GM18909 (cell line): ENCODE measurements around the gene MBNL1.
"Not testable (repeated sequence)": the region's sequence is repeated elsewhere in the genome, so short reads cannot be mapped to it uniquely, and the experiment has no call there.

Source experiments
- ATAC-seq: cut with Tn5 transposase; IDR thresholded peaks from one replicate; pipeline ENCODE4 v1.9.1; 2021; ENCODE audit warnings: mild to moderate bottlenecking; ENCODE audit not compliant: unreplicated experiment, poor library complexity

The MBNL1 gene

DNA sequence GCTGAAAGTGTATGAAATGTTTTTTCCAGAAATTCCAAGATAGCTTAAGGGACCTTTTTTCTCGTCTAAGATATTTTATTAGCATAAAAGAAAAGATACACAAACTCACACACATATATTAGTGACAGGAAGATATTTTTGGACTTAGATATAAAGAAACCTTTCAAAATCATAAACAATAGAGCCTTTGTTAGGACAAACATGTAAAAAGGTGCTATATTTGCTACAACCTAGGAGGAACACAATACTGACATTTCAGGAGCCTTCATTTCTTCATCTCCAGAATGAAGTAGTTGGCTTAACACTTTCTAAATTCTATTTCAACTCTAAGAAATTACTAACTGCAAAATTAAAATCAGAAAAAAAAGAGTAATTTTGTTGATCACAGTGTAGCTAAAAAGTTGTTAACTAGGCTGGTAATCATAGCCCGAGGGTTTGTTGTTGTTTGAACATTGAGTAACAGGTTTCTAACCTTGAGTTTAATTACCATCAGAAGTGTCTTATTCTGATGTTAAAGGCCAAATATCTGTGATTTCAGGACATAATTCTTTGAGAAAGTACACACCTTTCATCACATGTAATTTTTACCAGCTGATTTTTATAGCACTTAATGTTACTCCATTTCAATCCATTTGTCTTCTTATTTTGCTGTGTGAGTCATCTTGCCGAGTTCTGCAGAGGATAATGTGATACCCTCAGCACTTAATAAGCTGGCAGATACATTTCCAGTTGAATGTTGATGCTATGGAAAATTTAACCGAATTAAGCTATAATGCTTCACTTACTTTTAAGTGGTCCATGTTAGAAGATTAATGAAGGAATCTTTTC lies 97.3 kb downstream of the MBNL1 start:
- no peak for ATAC-seq

DNA sequence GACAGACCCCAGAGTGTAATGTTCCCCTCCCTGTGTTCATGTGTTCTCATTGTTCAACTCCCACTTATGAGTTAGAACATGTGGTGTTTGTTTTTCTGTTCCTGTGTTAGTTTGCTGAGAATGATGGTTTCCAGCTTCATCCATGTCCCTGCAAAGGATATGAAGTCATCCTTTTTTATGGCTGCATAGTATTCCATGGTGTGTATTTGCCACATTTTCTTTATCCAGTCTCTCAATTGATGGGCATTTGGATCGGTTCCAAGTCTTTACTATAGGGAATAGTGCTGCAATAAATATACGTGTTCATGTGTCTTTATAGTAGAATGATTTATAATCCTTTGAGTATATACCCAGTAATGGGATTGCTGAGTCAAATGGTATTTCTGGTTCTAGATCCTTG lies 98.5 kb downstream of the MBNL1 start:
- ATAC-seq, result not testable (repeated sequence)

- ATAC-seq, result not testable (repeated sequence)
Measured at GRCh38 chr3:152372633-152373032, 103.9 kb downstream of the MBNL1 start.

DNA sequence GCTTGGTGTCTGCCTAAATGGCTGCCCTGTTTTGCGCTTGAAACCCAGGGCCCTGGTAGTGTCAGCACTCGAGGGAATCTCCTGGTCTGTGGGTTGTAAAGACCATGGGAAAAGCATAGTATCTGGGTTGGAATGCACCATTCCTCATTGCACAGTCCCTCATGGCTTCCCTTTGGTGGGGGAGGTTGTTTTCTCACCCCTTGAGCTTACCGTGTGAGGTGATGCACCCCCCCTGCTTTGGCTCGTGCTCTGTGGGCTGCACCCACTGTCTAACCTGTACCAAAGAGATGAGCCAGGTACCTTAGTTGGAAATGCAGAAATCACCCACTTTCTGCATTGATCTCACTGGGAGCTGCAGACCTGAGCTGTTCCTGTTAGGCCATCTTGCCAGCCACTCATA lies 104.7 kb downstream of the MBNL1 start:
- ATAC-seq, result no peak

DNA sequence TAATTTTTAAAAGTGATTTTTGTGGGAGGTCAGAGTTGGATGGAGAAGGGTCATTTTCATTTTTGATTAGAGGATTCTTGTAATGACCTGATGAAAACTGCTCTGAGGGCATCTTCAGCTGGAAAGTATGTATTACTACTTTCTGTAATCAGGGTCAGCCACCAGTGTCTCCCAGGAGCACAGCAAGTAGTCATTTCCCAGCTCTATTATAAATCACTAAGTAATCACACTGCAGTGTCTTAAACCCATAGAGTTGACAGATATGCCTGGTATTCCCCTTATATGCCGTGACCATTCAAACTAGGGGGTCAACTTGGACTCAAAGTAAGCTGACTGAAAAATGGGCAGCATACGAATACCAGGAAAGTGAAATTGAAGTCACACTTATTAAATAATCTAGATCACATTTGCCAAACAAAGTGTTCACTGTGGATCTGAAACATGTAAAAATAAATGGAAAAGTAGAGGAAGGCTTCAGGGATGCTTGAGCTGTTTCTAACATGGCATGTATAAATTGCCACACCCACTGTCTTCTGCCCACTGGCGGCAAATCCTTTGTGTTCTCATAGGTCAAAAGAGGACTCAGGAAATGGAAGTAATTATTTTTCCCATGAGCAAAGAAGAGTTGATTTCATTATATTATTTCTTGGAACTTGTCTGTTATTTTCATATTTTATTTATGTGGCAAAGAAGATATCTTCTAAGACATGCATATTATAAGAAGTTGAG lies 105.7 kb downstream of the MBNL1 start:
- peak; percentile 51 for ATAC-seq

- ATAC-seq, result no peak
Measured at GRCh38 chr3:152375546-152375945, 106.8 kb downstream of the MBNL1 start.

- ATAC-seq, result peak; percentile 77
Measured at GRCh38 chr3:152376351-152377183, 107.8 kb downstream of the MBNL1 start.

DNA sequence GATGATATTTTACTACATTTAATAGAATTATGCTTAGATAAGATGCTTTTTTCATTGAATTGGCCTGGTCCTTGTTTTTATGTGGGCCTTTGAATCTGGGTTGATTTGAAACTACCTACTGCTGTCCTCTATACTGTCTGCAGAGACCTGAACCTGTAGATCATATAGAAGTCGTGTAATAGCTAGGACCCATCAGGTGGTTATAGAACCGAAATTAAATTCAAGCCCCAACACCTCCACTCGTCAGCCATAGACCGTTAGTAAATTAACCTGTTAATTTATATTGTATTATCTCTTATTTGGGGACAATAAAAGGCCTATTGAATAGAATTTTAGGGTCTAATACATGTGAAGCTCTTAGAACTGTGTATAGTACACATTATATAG lies 108.4 kb downstream of the MBNL1 start:
- ATAC-seq, result no peak

GRCh38 chr3:152379415-152380042 lies 110.8 kb downstream of the MBNL1 start:
- ATAC-seq, result no peak

GRCh38 chr3:152380043-152380442 lies 111.3 kb downstream of the MBNL1 start:
- ATAC-seq, result no peak

- ATAC-seq, result no peak
Measured at GRCh38 chr3:152381881-152382295, 113.2 kb downstream of the MBNL1 start.

DNA sequence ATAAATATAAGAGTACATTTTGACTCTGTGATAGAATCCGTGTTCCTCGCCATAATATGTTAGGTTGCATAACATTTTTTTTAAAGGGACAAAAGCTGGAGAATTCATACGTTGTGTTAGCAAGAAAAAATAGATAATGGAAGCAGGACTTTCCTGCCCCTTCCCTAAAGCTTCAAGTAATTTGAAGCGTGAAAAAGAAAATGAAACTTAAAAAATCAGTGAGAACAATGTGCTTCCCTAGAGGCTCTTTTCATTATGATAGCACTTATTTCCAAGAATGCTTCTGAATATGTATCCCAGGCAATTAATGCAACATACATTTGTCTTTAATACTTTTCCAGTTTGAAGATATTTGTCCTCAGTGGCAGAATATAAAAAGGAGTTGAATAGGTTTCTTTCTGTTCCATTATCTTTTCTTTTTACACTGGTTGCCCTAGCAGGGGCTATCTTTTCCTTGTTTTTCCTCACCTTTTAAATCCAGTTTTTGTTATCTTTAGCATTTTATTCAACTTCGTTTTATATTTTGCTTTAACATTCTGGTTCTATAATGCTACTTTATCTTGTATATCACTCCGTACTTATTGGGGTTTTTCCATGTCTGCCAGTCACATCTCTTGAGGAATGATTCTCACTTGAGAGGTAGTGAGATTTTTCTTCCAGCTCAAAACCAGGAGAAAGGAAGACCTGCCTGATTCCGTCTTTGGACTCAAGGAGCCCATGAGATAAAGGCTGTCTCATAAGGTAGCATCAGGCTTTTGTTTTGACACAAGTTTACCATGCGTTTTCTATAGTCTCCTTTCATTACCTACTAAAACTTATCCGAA lies 113.8 kb downstream of the MBNL1 start:
- ATAC-seq, result no peak

GRCh38 chr3:152383136-152383606 lies 114.4 kb downstream of the MBNL1 start:
- ATAC-seq, result no peak

GRCh38 chr3:152384412-152384811 lies 115.7 kb downstream of the MBNL1 start:
- ATAC-seq, result no peak

DNA sequence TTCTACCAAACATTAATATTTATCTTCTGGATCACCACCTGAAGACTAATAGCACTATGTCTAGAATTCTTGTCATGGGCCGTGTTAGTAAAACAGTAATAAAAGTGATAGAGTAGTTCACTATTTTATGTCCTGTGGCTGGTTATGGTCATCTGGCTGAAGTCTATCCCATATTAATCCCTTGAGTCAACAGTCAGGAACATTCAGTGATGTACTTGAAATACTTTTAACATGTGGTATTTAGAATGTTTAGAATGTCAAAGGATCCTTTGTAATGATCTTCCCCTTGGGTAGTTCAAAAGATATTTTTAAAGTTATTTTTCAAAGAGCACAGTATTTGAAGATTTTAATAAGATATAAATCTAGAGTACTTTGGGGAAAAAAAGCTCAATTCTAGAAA lies 117.0 kb downstream of the MBNL1 start:
- ATAC-seq, result no peak

DNA sequence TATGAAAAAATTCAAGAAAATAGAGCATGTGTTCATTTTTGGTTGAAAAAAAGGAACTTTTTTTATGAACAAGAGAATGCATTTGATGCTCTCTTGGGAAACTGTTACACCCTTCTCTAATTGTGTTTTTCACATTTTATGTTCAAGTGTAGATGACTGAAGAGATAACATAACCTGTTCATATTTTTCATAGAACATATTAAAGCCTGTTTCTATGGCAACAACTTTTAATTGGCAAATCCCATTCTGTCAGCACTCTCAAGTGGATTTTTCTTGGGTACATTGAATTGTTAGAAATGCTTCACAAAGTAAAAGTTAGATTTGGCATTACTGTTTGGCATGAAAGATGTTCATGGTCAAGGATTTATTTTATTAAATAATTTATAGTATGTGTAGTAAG lies 117.5 kb downstream of the MBNL1 start:
- ATAC-seq, result no peak

DNA sequence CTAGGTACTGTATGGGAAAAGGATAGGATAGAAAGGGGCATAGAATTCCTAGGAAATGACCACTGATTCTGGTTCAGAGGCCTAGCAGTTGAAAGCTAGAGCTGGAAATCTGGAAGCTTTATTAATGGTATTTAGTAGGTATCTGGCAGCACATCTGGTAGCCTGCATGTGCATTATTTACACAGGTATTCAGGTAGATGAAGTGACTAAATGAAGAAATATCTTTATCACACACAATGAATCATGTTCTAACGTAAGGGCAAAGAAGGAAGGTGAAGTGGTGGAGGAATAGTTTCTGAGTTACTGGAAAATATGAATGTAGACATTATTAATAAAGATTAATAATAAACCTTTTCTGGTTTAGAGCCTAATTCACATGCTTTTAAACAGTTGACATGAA lies 119.9 kb downstream of the MBNL1 start:
- no peak for ATAC-seq

DNA sequence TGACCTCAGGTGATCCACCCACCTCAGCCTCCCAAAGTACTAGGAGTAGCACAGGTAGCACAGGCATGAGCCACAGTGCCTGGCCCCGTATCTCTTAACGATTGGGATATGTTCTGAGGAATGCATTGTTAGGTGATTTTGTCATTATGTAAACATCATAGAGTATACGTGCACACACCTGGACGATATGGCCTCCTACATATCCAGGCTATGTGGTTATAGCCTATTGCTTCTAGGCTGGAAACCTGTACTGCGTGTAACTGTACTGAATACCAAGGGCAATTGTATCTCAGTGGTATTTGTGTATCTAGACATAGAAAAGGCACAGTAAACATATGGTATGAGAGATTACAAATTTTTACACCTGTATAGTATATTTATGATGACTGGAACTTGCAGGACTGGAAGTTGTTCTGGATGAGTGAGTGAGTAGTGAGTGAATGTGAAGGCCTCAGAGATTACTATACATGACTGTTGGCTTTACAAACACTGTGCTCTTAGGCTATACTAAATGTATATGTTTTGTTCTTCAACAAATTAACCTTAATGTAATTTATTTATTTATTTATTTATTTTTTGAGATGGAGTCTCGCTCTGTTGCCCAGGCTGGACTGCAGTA lies 120.7 kb downstream of the MBNL1 start:
- no peak for ATAC-seq

GRCh38 chr3:152390647-152391046 lies 121.9 kb downstream of the MBNL1 start:
- no peak for ATAC-seq
